Omental fat pad (tissue), 4 donors: Measurements from ENCODE around the gene MGMT. TPM values are rescaled to one million over a fixed set of nuclear protein-coding genes. Genes with fewer than 3 reads are reported as not detected.

Experiments used
- ATAC-seq: fragments of 150-250 bp; one replicate; pipeline ENCODE4 v1.9.1; 2016; ENCODE audit warnings: mild to moderate bottlenecking, moderate library complexity; ENCODE audit not compliant: low FRiP score
- DNase-seq: peaks from one replicate; pipeline ENCODE4 v3.0.0-alpha.2; 2019; ENCODE audit warnings: low spot score
- CTCF ChIP-seq, 3 donors: fragments of 450-650 bp; IDR thresholded peaks; one replicate each; pipeline ENCODE4 v1.5.1; 2016 to 2017; ENCODE audit warnings: antibody characterized with exemption in 3 of 3, mild to moderate bottlenecking in 3 of 3, moderate library complexity in 2 of 3
- total RNA-seq, 4 donors: library from RNA; depleted of rRNA; stranded (reverse); fragments of >200 nt; gene quantifications; one replicate each; pipeline ENCODE4 v1.1.0, GENCODE V29; 2016

The MGMT gene
- total RNA-seq, 4 donors from 2014 or later = 27.3 to 56.6 (median 35.4) TPM

DNA sequence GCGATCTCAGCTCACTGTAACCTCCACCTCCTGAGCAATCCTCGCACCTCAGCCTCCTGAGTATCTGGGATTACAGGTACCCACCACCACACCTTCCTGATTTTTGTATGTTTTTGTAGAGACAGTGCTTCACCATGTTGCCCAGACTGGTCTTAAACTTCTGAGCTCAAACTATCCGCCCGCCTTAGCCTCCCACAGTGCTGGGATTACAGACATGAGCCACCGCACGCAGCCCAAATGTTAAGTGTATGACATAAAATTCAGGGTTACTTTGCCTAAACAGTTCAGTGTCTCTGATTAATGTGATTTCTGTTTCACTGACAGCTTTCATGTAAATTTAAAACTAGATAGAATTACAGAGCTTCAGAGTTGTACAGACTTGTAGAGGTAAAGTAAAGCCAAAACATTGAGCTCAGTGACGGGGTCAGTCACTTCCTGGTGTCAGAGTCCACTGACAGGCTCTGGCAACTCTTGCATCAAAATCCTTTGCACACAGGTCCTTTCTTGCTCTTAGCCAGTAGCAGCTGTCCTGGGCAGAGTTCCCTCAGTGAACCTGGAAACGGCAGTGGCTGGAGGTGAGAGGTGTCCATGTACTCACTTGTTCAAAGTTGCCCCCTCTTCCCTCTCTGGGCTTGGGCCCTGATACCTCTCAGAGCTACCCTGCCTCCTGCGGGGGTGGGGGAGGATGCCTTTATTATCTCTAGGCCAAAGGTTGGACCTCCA is 33.7 kb downstream of the MGMT start:
- DNase-seq (no peak), ATAC-seq (no peak)
- no peak for TF ChIP-seq CTCF (IDR thresholded peaks at IDR 0.05)

DNA sequence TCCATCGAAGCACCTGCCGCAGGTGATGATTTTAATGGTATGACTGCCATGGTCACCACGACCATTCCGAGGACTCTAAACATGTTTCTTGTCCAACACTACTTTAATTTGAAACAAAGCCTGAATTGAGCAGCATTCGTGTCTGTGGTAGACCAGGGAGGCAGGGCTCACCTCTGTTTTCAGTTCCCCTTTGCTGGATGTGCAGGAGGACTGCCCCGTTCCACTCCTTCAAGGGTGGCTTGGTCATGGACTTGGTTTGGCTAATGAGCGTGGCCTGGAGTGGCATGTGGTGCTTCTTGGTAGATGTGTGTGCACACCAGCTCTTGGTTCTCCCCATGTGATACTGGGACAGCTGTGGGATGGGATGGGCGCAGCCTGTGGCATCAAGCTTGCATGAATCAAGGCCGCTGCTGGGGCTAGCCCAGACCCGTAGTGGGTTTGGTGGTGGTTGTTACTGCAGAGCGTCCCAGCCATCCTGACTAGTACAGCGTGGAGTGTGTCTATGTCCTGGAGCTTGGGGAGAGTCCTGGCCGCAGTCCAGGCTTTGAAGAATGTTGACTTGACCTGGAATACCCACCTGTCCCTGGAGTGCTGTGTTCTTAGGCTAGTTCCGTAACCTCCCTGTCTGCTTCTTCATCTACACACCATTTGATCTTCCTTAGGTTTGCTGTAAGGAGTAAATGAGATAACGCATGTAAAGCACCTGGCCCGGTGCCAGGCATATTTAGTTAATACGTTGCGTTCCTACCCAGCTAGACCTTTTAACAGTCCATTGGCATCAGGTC is 34.8 kb downstream of the MGMT start:
- TF ChIP-seq CTCF (IDR thresholded peaks at IDR 0.05) = no peak
- peak; percentile 38 for DNase-seq
- no peak for ATAC-seq

DNA sequence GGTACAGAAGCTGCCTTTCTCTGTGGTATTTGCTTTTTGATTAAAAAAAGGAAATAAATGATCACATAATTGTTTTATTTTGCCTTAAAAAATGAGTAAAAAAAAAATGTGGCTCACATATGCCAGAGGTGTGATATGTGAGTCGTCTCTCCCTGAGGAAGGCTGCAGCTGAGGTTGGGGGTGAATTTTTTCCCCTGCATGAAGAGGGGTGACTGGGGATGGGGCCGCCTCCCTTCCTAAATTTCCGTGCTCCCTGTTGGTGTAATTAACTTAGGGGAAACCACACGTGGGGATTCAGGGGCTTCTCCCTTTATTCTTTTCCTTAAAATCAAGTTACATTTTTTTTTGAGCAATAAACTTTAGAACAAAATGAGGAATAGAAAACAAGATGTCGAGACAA is 35.4 kb downstream of the MGMT start:
- no peak for TF ChIP-seq CTCF (IDR thresholded peaks at IDR 0.05)
- no peak for DNase-seq
- ATAC-seq = no peak

DNA sequence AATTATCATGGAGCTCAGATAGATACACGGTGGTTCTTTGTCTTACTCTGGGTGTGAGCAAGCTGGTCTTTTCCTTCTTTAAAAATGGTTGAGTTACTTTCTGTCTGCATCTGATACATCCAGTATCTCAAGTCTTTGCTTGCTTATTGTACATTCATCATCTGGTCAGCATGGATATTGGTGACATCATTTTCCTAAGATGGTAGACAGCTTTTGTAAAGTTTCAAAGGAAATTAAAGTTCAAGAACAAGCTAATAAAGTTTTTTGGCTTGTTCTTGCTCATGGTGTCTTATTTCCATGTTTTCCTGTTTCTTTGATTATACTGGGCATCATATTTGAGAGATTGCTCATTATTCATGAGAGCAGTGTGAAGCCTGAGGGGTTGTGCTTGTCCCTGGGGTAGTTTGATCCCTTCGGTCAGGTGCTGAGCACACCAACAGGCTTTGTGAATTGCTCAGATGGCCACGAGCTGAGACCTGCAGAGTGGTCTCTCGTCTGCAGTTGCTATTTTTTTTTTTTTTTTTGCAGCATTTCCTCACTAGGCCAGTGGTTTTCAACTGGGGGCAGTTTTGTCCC is 38.5 kb downstream of the MGMT start:
- ATAC-seq (no peak), DNase-seq (no peak)
- TF ChIP-seq CTCF (IDR thresholded peaks at IDR 0.05) = no peak

DNA sequence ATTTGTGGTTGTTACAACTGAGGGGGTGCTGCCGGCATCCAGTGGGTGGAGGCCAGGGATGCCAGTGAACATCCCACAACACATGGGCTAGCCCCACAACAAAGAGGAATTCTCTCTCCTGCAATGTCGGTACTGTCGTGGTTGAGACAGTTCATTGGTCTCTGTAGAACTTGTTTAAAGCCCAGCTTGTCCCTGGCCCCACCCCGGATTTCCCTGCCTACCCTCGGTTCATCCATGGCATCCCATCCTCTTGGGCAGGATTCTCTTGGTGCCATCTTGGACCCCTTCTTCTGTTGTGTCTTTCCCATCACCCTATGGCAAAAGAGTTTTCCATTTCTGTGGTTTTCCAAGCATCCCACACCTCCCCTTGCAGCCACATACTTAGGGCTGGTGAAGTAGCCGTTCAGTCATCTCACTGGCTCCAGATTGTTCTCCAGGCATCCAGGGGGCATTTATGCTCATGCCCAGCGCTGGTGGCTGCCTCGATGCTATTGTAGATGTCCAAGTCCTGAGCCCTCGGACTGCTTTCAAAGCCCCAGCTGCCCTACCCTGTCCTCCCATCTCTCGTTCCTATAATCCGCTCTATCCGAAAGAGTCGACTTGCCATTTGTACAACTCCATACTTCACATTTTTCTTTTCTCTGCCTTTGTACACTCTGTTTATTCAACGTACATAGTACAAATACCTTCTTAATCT is 39.2 kb downstream of the MGMT start:
- DNase-seq (no peak), ATAC-seq (no peak)
- TF ChIP-seq CTCF (IDR thresholded peaks at IDR 0.05) = no peak

DNA sequence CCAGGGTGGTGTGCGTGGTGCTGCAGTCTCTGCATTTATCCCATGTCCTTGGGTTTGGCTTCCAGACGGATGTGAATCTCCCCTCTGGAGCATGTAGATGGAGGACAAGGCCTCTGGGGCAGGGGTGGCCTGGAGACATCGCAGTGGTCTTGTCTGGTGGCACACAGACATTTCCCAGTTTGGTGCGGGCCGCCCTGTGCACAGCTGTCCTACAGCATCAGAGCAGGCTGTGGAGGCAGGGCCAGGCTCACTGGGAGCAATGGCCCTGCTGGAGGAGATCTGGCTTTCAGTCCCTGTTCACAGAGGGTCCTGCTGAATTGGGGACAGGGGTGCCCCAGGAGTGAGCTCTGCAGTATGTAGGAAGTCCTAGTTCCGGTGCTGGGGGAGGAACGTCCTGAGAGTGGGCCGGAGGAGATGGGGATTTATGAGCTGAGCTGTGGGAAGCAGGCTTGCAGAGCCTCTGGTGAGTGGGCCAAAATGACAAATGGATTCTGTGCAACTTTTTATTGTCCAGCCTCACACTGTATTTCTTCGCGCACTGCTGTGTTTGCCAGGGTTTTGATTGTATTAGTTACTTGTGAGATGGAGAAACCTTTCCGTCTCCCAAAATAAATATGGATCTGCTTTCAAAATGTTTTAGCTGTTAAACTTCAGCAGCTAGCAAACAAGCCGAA is 40.3 kb downstream of the MGMT start:
- no peak for TF ChIP-seq CTCF (IDR thresholded peaks at IDR 0.05)

More for the DNA sequence above, 40.3 kb downstream of the MGMT start:
- DNase-seq (no peak), ATAC-seq (no peak)
